Occipital lobe (tissue), 2 donors: ENCODE results near the gene AQP2. TPM values are rescaled to one million over a fixed set of nuclear protein-coding genes. Genes with fewer than 3 reads are reported as not detected.
"Not testable (repeated sequence)": the region's sequence is repeated elsewhere in the genome, so short reads cannot be mapped to it uniquely, and the experiment has no call there.

Source experiments
- DNase-seq: peaks from one replicate; lab custom pipeline; 2025; lab: John Stamatoyannopoulos, UW
- total RNA-seq: library from RNA; depleted of rRNA; stranded (reverse); fragments of >200 nt; gene quantifications from one replicate; pipeline ENCODE4 v1.2.3, GENCODE V29; 2014

AQP2 gene
- total RNA-seq, 1 donor from 2014 or later = not detected

GRCh38 chr12:49986476-49986875 lies 35.9 kb downstream of the AQP2 start:
- DNase-seq = not testable (repeated sequence)

DNA sequence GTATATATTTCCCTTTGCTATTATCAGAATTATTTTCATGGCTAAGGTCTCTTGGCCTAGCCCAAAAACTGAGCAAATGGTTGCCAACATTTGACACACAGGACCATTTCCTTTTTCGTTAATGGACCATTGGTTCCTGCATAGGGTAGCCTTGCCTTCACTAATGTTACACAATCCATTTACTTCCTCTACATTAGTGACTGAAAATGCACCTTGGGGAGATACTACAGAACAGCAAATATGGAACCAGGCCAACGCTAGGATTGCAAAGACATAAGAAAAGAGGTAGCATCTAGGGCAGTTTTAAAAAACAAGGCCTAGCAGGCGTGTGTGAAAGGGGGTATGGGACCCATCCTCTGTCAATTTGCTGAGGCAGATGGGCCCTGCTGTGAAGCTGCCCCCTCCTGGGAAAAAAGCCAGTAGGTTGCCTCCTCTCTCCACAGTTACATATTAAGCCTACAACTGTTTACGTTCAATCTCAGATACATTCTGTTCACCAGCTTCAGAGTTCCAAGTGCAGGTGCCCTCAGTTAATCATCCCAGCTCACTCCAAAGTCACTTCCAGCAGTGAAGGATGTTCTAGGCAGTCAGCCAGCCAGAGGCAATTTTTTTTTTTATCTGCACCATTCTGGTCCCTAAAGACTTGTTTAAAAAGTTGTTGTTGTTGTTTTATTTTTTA lies 37.2 kb downstream of the AQP2 start:
- DNase-seq = no peak

- not testable (repeated sequence) for DNase-seq
These were observed 38.9 kb downstream of the AQP2 start for GRCh38 chr12:49989400-49989799.

GRCh38 chr12:49990273-49990672 lies 39.7 kb downstream of the AQP2 start:
- DNase-seq = no peak

GRCh38 chr12:49998453-49998852 lies 47.9 kb downstream of the AQP2 start:
- DNase-seq = no peak

DNA sequence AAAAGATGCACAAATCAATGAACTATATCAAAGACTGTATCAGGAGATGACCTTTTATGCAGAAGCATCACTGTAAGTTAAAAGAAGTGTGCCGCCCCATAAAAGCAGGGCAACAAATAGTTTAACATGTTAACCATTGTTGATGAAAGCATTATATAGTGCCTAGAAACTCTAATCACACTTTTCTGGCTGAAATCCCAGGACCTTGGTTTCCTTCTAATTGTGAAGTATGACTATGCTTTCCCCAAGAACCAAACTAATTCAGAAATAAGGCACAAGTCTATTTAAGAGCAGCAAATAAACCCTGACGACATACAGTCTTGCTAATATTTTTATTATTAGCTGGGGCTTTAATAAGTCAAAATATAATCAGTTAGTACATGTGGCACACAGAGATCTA lies 53.1 kb downstream of the AQP2 start:
- DNase-seq = no peak

DNA sequence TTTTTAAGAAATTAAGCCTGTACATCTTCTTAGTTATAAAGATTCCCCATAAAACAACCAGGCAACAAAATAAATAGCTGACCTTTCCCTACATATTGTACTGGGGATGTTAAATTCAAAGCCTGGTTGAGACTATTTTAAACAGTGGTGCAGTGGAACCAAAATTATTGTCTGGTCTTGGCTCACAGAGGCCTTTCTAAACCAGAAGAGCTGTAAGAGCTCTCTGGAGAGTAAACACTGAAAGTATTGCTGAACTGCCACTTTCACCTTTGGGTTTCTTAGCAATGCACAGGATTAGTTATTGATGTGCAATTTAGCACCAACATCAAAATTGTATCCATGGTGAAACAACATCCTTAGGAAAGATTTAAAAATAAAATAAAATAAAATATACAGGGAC lies 54.2 kb downstream of the AQP2 start:
- no peak for DNase-seq

GRCh38 chr12:50005175-50005574 lies 54.6 kb downstream of the AQP2 start:
- no peak for DNase-seq

- DNase-seq = no peak
These were observed 55.7 kb downstream of the AQP2 start for GRCh38 chr12:50006280-50006679.

GRCh38 chr12:50006754-50007442 lies 56.4 kb downstream of the AQP2 start:
- no peak for DNase-seq

Other genes with a start within 250 kb of the AQP2 start
- 12.0 TPM for gene FMNL3, start 243.3 kb upstream of the AQP2 start, total RNA-seq
- 256 TPM for gene TMBIM6, start 209.2 kb upstream of the AQP2 start, total RNA-seq
- 10.3 TPM for gene NCKAP5L, start 122.3 kb upstream of the AQP2 start, total RNA-seq
- 7.2 TPM for gene BCDIN3D, start 107.6 kb upstream of the AQP2 start, total RNA-seq
- 22.3 TPM for gene FAIM2, start 46.8 kb upstream of the AQP2 start, total RNA-seq
- gene AQP5, start 11.1 kb downstream of the AQP2 start, total RNA-seq = 0.62 TPM
- 0.62 TPM for gene AQP6, start 22.2 kb downstream of the AQP2 start, total RNA-seq
- gene RACGAP1, start 74.8 kb downstream of the AQP2 start, total RNA-seq = 22.0 TPM
- 16.2 TPM for gene ASIC1, start 106.9 kb downstream of the AQP2 start, total RNA-seq
- 49.3 TPM for gene SMARCD1, start 134.6 kb downstream of the AQP2 start, total RNA-seq
- gene GPD1, start 153.3 kb downstream of the AQP2 start, total RNA-seq = 14.2 TPM
- 11.1 TPM for gene COX14, start 161.5 kb downstream of the AQP2 start, total RNA-seq
- gene CERS5, start 216.6 kb downstream of the AQP2 start, total RNA-seq = 115 TPM